ENCODE data around the gene BRCA2. TPM values are rescaled to one million over a fixed set of nuclear protein-coding genes. Genes with fewer than 3 reads are reported as not detected.

Gene BRCA2
- total and polyA plus RNA-seq, 9 donors, result 0.36 to 3.3 (median 0.95) TPM

- no peak for DNase-seq
- no peak overlapping the region for H3K4me3 ChIP-seq
- no peak overlapping the region for H3K27ac ChIP-seq
- WGBS, 3 donors, result 79 to 94% (median 88%) methylated on average over 4 of the region's 4 CpGs
- no peaks in the 10 kb centered on the region for H3K36me3 ChIP-seq
- TF ChIP-seq EP300 (IDR thresholded peaks at IDR 0.05) (no peak), POLR2A (IDR thresholded peaks at IDR 0.05) (no peak), CTCF (IDR thresholded peaks at IDR 0.05) (no peak)
- H3K4me1 ChIP-seq (ENCODE audit: insufficient read depth), result no peaks in the 10 kb centered on the region
- no peaks in the 10 kb centered on the region for H3K27me3 ChIP-seq
- no peaks in the 10 kb centered on the region for H3K9me3 ChIP-seq
- intact Hi-C loops (cut with DNase I), result no loop called here
Observed at GRCh38 chr13:32320528-32320927, 5.2 kb downstream of the BRCA2 start.

DNA sequence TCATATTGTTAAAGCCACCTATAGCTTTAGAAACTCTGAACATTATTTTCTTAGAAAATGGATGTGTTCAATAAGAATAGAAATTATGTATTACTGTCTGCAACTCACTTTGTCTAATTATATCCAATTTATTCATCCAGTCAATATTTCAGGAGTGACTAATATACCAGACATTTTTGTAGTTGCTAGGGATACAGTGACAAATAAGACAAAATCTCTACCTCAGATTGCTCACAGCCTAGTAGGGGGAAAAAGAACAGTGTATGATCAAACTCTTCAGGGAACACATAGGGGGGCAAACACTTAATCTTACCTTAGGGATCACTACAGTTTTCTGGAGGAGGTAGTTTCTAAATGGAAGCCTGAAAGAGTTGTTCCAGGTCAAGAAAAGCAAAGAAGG lies 8.6 kb downstream of the BRCA2 start:
- intact Hi-C loops (cut with DNase I), result no loop called here
- Histone ChIP-seq H3K27ac (no peak overlapping the region), H3K36me3 (no peaks in the 10 kb centered on the region), H3K27me3 (no peaks in the 10 kb centered on the region), H3K9me3 (no peaks in the 10 kb centered on the region), H3K4me1 (ENCODE audit: insufficient read depth) (no peaks in the 10 kb centered on the region), H3K4me3 (no peak overlapping the region)
- TF ChIP-seq CTCF (IDR thresholded peaks at IDR 0.05) (no peak), POLR2A (IDR thresholded peaks at IDR 0.05) (no peak), EP300 (IDR thresholded peaks at IDR 0.05) (no peak)
- DNase-seq, result no peak

- H3K36me3 ChIP-seq, result no peaks in the 10 kb centered on the region
- no peak for DNase-seq
- no peak overlapping the region for H3K4me3 ChIP-seq
- TF ChIP-seq CTCF (IDR thresholded peaks at IDR 0.05), result no peak
- no peak for TF ChIP-seq POLR2A (IDR thresholded peaks at IDR 0.05)
- no peak for TF ChIP-seq EP300 (IDR thresholded peaks at IDR 0.05)
- H3K4me1 ChIP-seq (ENCODE audit: insufficient read depth), result no peaks in the 10 kb centered on the region
- intact Hi-C loops (cut with DNase I), result no loop called here
- H3K9me3 ChIP-seq, result no peaks in the 10 kb centered on the region
- no peaks in the 10 kb centered on the region for H3K27me3 ChIP-seq
- WGBS, 3 donors, result 88 to 92% (median 90%) methylated on average over 2 of the region's 2 CpGs
- H3K27ac ChIP-seq, result no peak overlapping the region
Observed at GRCh38 chr13:32330441-32330840, 15.1 kb downstream of the BRCA2 start.

- no peak for TF ChIP-seq POLR2A (IDR thresholded peaks at IDR 0.05)
- no peak for TF ChIP-seq CTCF (IDR thresholded peaks at IDR 0.05)
- no peak for TF ChIP-seq EP300 (IDR thresholded peaks at IDR 0.05)
- intact Hi-C loops (cut with DNase I), result no loop called here
- H3K27ac ChIP-seq, result no peak overlapping the region
- H3K36me3 ChIP-seq, result no peaks in the 10 kb centered on the region
- no peaks in the 10 kb centered on the region for H3K4me1 ChIP-seq (ENCODE audit: insufficient read depth)
- H3K4me3 ChIP-seq, result no peak overlapping the region
- no peaks in the 10 kb centered on the region for H3K9me3 ChIP-seq
- no peaks in the 10 kb centered on the region for H3K27me3 ChIP-seq
- DNase-seq, result no peak
- WGBS, 3 donors, result 92 to 97% (median 92%) methylated on average over 2 of the region's 2 CpGs
Observed at GRCh38 chr13:32334671-32335070, 19.4 kb downstream of the BRCA2 start.

- Histone ChIP-seq H3K27me3 (no peaks in the 10 kb centered on the region), H3K36me3 (no peaks in the 10 kb centered on the region), H3K4me1 (ENCODE audit: insufficient read depth) (no peaks in the 10 kb centered on the region), H3K4me3 (no peak overlapping the region), H3K9me3 (no peaks in the 10 kb centered on the region), H3K27ac (no peak overlapping the region)
- DNase-seq, result no peak
- TF ChIP-seq CTCF (IDR thresholded peaks at IDR 0.05), result no peak
- TF ChIP-seq EP300 (IDR thresholded peaks at IDR 0.05), result no peak
- no peak for TF ChIP-seq POLR2A (IDR thresholded peaks at IDR 0.05)
- 93 to 95% (median 94%) methylated on average over 3 of the region's 3 CpGs for WGBS, 3 donors
- intact Hi-C loops (cut with DNase I), result no loop called here
Observed at GRCh38 chr13:32340914-32341313, 25.6 kb downstream of the BRCA2 start.

All from ovary (tissue), 9 donors.